Bronchial epithelial cell (primary cell): ENCODE measurements around the gene AFDN. TPM values are rescaled to one million over a fixed set of nuclear protein-coding genes. Genes with fewer than 3 reads are reported as not detected.

Experiments
- DNase-seq: peaks from one replicate; pipeline ENCODE4 v3.0.0-alpha.2; 2010; ENCODE audit warnings: low read depth
- FAIRE-seq: peaks from 2 replicates; lab custom pipeline; 2011; peaks lifted over from hg19 to GRCh38; lab: Jason Lieb, UNC
- H3K27me3 ChIP-seq: 2 replicates; pipeline ENCODE4 v1.5.1; 2011; ENCODE audit warnings: low read length; ENCODE audit not compliant: control insufficient read depth, insufficient read depth
- H3K36me3 ChIP-seq: 2 replicates; pipeline ENCODE4 v1.5.1; 2011; ENCODE audit warnings: low read length; ENCODE audit not compliant: control insufficient read depth, insufficient read depth
- H3K4me3 ChIP-seq: 2 replicates; pipeline ENCODE4 v1.5.1; 2011; ENCODE audit warnings: mild to moderate bottlenecking, low read depth, low read length, control low read depth
- total RNA-seq: library from RNA; depleted of rRNA; stranded (reverse); fragments of >200 nt; gene quantifications from 2 replicates; pipeline ENCODE4 v1.2.1, GENCODE V29; 2014
- TF ChIP-seq, protein P1 (sequence below): IDR thresholded peaks from 2 replicates; pipeline ENCODE4 v1.5.1; 2011; ENCODE audit warnings: mild to moderate bottlenecking, moderate library complexity, low read length, control low read depth, inconsistent platforms; ENCODE audit not compliant: insufficient read depth, severe bottlenecking

The AFDN gene
- total RNA-seq, 1 donor from 2014 or later, result 146 TPM

DNA sequence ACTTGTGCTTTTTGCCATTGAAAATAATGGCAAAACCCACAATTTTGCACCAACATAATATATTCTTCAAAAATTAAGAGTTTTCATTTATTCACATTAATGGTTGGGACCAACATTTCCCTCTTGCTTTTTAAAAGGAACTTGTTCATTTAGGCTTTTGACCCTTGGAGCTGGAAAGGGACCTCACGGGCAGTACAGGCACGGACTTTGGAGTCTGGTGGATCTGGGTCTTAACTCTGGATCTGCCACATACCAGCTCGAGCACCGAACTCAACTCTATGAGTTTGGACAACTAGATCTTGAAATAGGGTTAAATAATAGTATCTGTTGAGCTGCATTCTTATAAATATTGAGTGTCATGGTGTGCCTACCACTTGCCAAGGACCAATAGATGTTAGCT, 37.2 kb downstream of the AFDN start:
- Histone ChIP-seq H3K27me3 (no peaks in the 10 kb centered on the region), H3K36me3 (peaks cover 4% of the 10 kb centered on the region), H3K4me3 (no peak overlapping the region)
- FAIRE-seq, result no peak
- TF ChIP-seq, protein P1, sequence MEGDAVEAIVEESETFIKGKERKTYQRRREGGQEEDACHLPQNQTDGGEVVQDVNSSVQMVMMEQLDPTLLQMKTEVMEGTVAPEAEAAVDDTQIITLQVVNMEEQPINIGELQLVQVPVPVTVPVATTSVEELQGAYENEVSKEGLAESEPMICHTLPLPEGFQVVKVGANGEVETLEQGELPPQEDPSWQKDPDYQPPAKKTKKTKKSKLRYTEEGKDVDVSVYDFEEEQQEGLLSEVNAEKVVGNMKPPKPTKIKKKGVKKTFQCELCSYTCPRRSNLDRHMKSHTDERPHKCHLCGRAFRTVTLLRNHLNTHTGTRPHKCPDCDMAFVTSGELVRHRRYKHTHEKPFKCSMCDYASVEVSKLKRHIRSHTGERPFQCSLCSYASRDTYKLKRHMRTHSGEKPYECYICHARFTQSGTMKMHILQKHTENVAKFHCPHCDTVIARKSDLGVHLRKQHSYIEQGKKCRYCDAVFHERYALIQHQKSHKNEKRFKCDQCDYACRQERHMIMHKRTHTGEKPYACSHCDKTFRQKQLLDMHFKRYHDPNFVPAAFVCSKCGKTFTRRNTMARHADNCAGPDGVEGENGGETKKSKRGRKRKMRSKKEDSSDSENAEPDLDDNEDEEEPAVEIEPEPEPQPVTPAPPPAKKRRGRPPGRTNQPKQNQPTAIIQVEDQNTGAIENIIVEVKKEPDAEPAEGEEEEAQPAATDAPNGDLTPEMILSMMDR, result no peak
- no peak for DNase-seq

DNA sequence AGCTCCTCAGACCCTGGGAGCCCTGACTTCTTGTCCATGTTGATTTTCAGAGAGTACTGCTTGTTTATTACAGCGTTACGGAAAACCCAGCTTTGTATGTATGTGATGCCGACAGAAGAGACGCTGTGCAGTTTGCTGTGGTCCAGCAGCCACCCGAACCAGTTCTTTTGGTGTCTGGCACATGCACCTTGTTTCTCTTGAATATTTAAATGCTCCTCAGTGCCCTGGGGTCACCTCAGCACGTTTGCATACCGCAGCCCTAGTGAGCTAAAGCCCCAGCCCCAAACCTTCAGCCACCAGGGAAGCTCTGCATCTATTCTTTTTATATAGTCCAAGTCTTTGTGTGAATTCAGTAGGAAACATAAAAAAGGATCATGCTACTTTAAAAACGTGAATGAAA, 39.9 kb downstream of the AFDN start:
- H3K4me3 ChIP-seq, result no peak overlapping the region
- TF ChIP-seq, protein P1, result no peak
- no peaks in the 10 kb centered on the region for H3K27me3 ChIP-seq
- FAIRE-seq (no peak), DNase-seq (no peak)
- peaks cover 5% of the 10 kb centered on the region for H3K36me3 ChIP-seq

DNA sequence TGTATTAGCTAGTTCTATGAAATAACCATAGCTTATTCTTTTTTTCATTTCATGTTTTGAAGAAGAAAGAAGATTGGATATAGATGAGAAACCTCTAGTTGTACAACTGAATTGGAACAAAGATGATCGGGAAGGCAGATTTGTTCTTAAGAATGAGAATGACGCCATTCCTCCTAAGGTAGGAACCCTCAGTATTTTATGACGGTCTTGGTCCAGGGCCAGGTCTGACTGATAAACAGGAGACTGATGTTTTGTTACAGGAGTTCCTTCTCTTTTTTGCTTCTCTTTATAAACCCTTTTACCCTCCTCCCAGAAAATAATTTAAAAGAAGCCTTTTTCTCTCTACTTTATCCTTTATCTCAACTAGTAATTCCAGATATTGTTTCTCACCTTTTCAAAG, 43.6 kb downstream of the AFDN start:
- no peak for FAIRE-seq
- no peak for DNase-seq
- Histone ChIP-seq H3K27me3 (no peaks in the 10 kb centered on the region), H3K4me3 (no peak overlapping the region), H3K36me3 (peaks cover 6% of the 10 kb centered on the region)
- TF ChIP-seq, protein P1, result no peak

DNA sequence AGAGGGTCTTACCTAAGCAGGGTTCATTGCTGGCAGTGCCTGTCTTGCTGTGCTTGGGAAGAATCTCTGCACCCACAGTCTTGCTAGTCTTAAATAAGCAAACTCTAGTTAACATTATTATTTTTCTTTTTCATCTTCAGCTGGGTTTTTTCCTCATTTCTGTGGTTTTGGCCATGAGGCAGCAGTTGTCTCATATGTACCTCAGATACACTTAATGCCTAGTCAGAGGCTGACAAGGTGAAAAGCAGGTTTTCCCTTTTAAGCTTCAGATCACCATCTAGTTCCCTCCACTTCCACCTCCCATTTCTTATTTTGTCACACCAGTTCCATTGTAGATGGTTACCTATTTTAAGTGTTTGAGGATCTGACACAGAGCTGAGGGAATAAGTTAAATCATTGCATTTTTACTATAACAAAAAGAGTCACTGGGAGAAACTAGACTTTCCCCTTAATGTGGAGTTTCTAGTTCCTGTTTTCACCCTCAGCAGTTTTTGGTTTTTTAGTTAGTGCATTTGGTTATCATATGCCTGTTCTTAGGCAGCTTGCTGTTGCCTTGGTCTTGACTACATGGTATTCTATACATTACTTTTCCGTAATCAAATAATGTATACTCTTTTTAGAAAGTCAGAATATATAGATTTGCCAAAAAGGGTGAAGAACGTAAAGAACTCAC, 46.0 kb downstream of the AFDN start:
- peaks cover 3% of the 10 kb centered on the region for H3K36me3 ChIP-seq
- H3K4me3 ChIP-seq, result no peak overlapping the region
- no peaks in the 10 kb centered on the region for H3K27me3 ChIP-seq
- DNase-seq (no peak), FAIRE-seq (no peak)
- TF ChIP-seq, protein P1, result no peak

DNA sequence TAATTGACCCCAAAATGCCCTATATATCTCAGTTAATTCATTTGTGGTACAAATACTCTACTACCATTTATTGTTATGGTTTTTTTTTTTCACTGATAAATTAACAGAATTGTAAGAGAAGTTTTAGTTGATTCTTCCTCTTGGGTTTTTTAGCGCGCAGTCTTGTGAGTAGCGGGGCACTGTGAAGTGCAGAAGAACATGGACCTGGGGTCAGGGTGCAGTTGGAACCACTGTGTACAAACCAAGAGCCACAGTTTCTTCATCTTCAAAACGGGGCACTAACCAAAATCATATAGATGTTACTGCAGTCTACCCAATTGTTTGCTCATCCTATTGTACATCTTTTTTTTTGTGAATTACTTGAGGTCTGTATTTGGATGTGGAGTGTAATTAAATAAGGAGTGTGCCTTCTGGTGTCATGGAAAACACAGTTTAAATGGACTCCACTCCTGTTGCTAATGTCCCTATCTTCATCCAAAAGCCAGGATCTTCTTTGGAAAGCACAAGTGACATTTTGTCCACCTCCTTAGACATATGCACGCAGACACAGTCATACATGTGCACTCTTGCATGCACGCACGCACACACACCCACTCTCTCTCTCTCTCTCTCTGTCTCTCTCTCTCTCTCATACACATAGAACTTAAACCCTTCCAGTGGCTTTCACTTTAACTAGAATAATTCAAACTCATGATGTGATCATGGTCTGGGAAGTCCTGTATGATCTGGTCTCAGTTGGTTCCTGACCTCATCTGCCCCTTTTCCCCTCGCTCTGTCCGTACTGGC, 51.5 kb downstream of the AFDN start:
- Histone ChIP-seq H3K36me3 (peaks cover 13% of the 10 kb centered on the region), H3K4me3 (no peak overlapping the region), H3K27me3 (no peaks in the 10 kb centered on the region)
- TF ChIP-seq, protein P1, result no peak
- no peak for DNase-seq
- FAIRE-seq, result no peak
